IMR-90 (cell line): ENCODE data around the gene RAB11FIP3. TPM values are rescaled to one million over a fixed set of nuclear protein-coding genes. Genes with fewer than 3 reads are reported as not detected.

Experiments used
- ATAC-seq: fragments of 200-7000 bp; cut with Tn5 transposase; 2 replicates; pipeline ENCODE4 v1.9.1; 2020; ENCODE audit warnings: low read depth, mild to moderate bottlenecking, moderate library complexity
- BruUV-seq: library from RNA; stranded (reverse); fragments of 400-500 nt; replicated peaks from 2 replicates; lab custom pipeline; 2021; lab: Mats Ljungman, UMichigan
- CTCF ChIA-PET: fragments of 300-600 bp; formaldehyde crosslinking; extraction: SDS; loops from one replicate; lab custom pipeline; 2021; ENCODE audit warnings: antibody characterized with exemption; lab: Yijun Ruan, JAX
- POLR2A ChIA-PET: fragments of 300-600 bp; sonication (Branson Sonifier 250); formaldehyde crosslinking; loops from one replicate; lab custom pipeline; 2022; ENCODE audit warnings: antibody characterized with exemption; ENCODE audit not compliant: unreplicated experiment; lab: Charles Lee
- DNase-seq: peaks from one replicate; pipeline ENCODE4 v3.0.0; 2013
- H2AFZ ChIP-seq: replicated peaks from 2 replicates; pipeline ENCODE3; 2013; ENCODE audit warnings: low read length, mild to moderate bottlenecking; ENCODE audit not compliant: poor library complexity
- H2AK5ac ChIP-seq: 2 replicates; pipeline ENCODE4 v1.6.1; 2013; ENCODE audit warnings: low read depth, low read length, inconsistent platforms
- H2AK9ac ChIP-seq: replicated peaks from 2 replicates; pipeline ENCODE3; 2013; ENCODE audit warnings: mild to moderate bottlenecking, low read depth, low read length, moderate library complexity; ENCODE audit not compliant: poor library complexity
- H2BK120ac ChIP-seq: 2 replicates; pipeline ENCODE4 v1.6.1; 2013; ENCODE audit warnings: low read depth, low read length, inconsistent platforms
- H2BK15ac ChIP-seq: 3 replicates; pipeline ENCODE4 v1.6.1; 2013; ENCODE audit warnings: low read depth, low read length, inconsistent platforms
- H2BK20ac ChIP-seq: 2 replicates; pipeline ENCODE4 v1.6.1; 2013; ENCODE audit warnings: low read depth, mild to moderate bottlenecking, inconsistent platforms, low read length, moderate library complexity
- H2BK5ac ChIP-seq: 2 replicates; pipeline ENCODE4 v1.6.1; 2013; ENCODE audit warnings: mild to moderate bottlenecking, low read depth, low read length, inconsistent platforms; ENCODE audit not compliant: poor library complexity, severe bottlenecking
- H3K14ac ChIP-seq: replicated peaks from 2 replicates; pipeline ENCODE4 v1.6.1; 2013; ENCODE audit warnings: low read depth, low read length, inconsistent platforms
- H3K18ac ChIP-seq: 2 replicates; pipeline ENCODE4 v1.6.1; 2013; ENCODE audit warnings: low read depth, low read length, control low read depth
- H3K23ac ChIP-seq: 2 replicates; pipeline ENCODE4 v1.6.1; 2013; ENCODE audit warnings: low read depth, low read length, inconsistent platforms
- H3K27ac ChIP-seq: 2 replicates; pipeline ENCODE4 v1.5.1; 2013; ENCODE audit warnings: mild to moderate bottlenecking, control low read depth, low read length; ENCODE audit not compliant: insufficient read depth
- H3K27me3 ChIP-seq: 2 replicates; pipeline ENCODE4 v1.6.1; 2013; ENCODE audit warnings: low read length; ENCODE audit not compliant: control insufficient read depth, insufficient read depth
- H3K36me3 ChIP-seq: 2 replicates; pipeline ENCODE4 v1.6.1; 2013; ENCODE audit warnings: low read length, mixed read lengths; ENCODE audit not compliant: control insufficient read depth, insufficient read depth
- H3K4ac ChIP-seq: 2 replicates; pipeline ENCODE4 v1.6.1; 2013; ENCODE audit warnings: low read depth, low read length, inconsistent platforms
- H3K4me1 ChIP-seq: 2 replicates; pipeline ENCODE4 v1.6.1; 2013; ENCODE audit warnings: low read length, mixed read lengths; ENCODE audit not compliant: control insufficient read depth, insufficient read depth
- H3K4me2 ChIP-seq: 2 replicates; pipeline ENCODE4 v1.6.1; 2013; ENCODE audit warnings: low read depth, mild to moderate bottlenecking, control low read depth, low read length, moderate library complexity
- H3K4me3 ChIP-seq: 2 replicates; pipeline ENCODE4 v1.5.1; 2013; ENCODE audit warnings: low read depth, mild to moderate bottlenecking, control low read depth, low read length, moderate library complexity; ENCODE audit not compliant: insufficient read depth
- H3K56ac ChIP-seq: 2 replicates; pipeline ENCODE4 v1.6.1; 2013; ENCODE audit warnings: low read length, inconsistent platforms; ENCODE audit not compliant: insufficient read depth; ENCODE audit errors: extremely low read depth
- H3K79me1 ChIP-seq, 2 experiments: 2 replicates each; pipeline ENCODE4 v1.6.1; 2013; ENCODE audit warnings: low read length in 2 of 2, inconsistent platforms in 1 of 2, low read depth in 1 of 2
- H3K9ac ChIP-seq: 2 replicates; pipeline ENCODE4 v1.6.1; 2013; ENCODE audit warnings: low read depth, low read length, control low read depth
- H3K9me1 ChIP-seq: 2 replicates; pipeline ENCODE4 v1.6.1; 2013; ENCODE audit warnings: low read length, inconsistent platforms; ENCODE audit not compliant: insufficient read depth
- H3K9me3 ChIP-seq: 2 replicates; pipeline ENCODE4 v1.6.1; 2013; ENCODE audit warnings: low read length; ENCODE audit not compliant: control insufficient read depth, insufficient read depth
- H4K20me1 ChIP-seq: 2 replicates; pipeline ENCODE4 v1.6.1; 2013; ENCODE audit warnings: low read length, inconsistent platforms; ENCODE audit not compliant: insufficient read depth
- H4K5ac ChIP-seq: 2 replicates; pipeline ENCODE4 v1.6.1; 2013; ENCODE audit warnings: mild to moderate bottlenecking, low read depth, low read length, control low read depth
- H4K8ac ChIP-seq, 2 experiments: 2 replicates each; pipeline ENCODE4 v1.6.1; 2013; ENCODE audit warnings: low read depth in 2 of 2, low read length in 2 of 2, control low read depth in 1 of 2, inconsistent platforms in 1 of 2
- H4K91ac ChIP-seq: 2 replicates; pipeline ENCODE4 v1.6.1; 2013; ENCODE audit warnings: low read depth, low read length, inconsistent platforms; ENCODE audit not compliant: insufficient read depth
- BHLHE40 ChIP-seq: fragments of 150-350 bp; IDR thresholded peaks from 2 replicates; pipeline ENCODE4 v1.6.1; 2016; ENCODE audit warnings: mild to moderate bottlenecking, low read depth, low read length
- CEBPB ChIP-seq: IDR thresholded peaks from 2 replicates; pipeline ENCODE4 v1.6.1; 2012; ENCODE audit warnings: low read depth, low read length, improper control_type of control experiment
- CHD1 ChIP-seq: IDR thresholded peaks from 2 replicates; pipeline ENCODE4 v1.6.1; 2012; ENCODE audit warnings: low read depth, low read length, improper control_type of control experiment
- FOS ChIP-seq: fragments of 150-350 bp; IDR thresholded peaks from 2 replicates; pipeline ENCODE4 v1.6.1; 2016; ENCODE audit warnings: low read depth, low read length
- MAFK ChIP-seq: IDR thresholded peaks from 2 replicates; pipeline ENCODE4 v1.6.1; 2012; ENCODE audit warnings: low read depth, low read length, improper control_type of control experiment
- MAZ ChIP-seq: IDR thresholded peaks from 2 replicates; pipeline ENCODE4 v1.6.1; 2012; ENCODE audit warnings: low read depth, mild to moderate bottlenecking, low read length, improper control_type of control experiment, moderate library complexity, borderline replicate concordance
- MXI1 ChIP-seq: IDR thresholded peaks from 2 replicates; pipeline ENCODE4 v1.6.1; 2012; ENCODE audit warnings: low read depth, mild to moderate bottlenecking, low read length, moderate library complexity, borderline replicate concordance
- NFE2L2 ChIP-seq: fragments of 150-350 bp; IDR thresholded peaks from 2 replicates; pipeline ENCODE4 v1.6.1; 2016; ENCODE audit warnings: low read depth, mild to moderate bottlenecking, low read length
- POLR2A ChIP-seq: IDR thresholded peaks from 2 replicates; pipeline ENCODE4 v1.6.1; 2012; ENCODE audit warnings: mild to moderate bottlenecking, low read depth, low read length
- RAD21 ChIP-seq: IDR thresholded peaks from 2 replicates; pipeline ENCODE4 v1.6.1; 2012; ENCODE audit warnings: low read length, improper control_type of control experiment
- RCOR1 ChIP-seq: IDR thresholded peaks from 2 replicates; pipeline ENCODE4 v1.6.1; 2012; ENCODE audit warnings: mild to moderate bottlenecking, low read length, improper control_type of control experiment; ENCODE audit not compliant: insufficient replicate concordance
- RFX5 ChIP-seq: IDR thresholded peaks from 2 replicates; pipeline ENCODE4 v1.8.0; 2012; ENCODE audit warnings: low read depth, mild to moderate bottlenecking, low read length, moderate library complexity
- SMC3 ChIP-seq: fragments of 150-350 bp; IDR thresholded peaks from 2 replicates; pipeline ENCODE4 v1.6.1; 2016; ENCODE audit warnings: low read depth, mild to moderate bottlenecking, antibody characterized with exemption, low read length, moderate library complexity
- WGBS, 2 experiments: methylation state at CpG; one replicate each; pipeline versions ENCODE4 v1.1.5 to v1.1.7; 2013; ENCODE audit warnings: missing lambda C conversion rate in 2 of 2; ENCODE audit not compliant: insufficient read length in 1 of 2; ENCODE audit errors: extremely low coverage in 2 of 2; 5-methylcytosine and 5-hydroxymethylcytosine counted together
- dilution Hi-C: fragments of 300-500 bp; cut with HindIII; formaldehyde crosslinking; loops from one replicate; pipeline ENCODE4 v1.14.3; 2018; ENCODE audit warnings: low sequenced_read_pairs; ENCODE audit not compliant: unreplicated experiment
- in situ Hi-C: fragments of 300-500 bp; cut with MboI; formaldehyde crosslinking; loops from 3 replicates; pipeline ENCODE4 v1.14.3; 2019; ENCODE audit warnings: low sequenced_read_pairs, inconsistent platforms, mixed read lengths
- intact Hi-C: fragments of 100-400 bp; cut with micrococcal nuclease; formaldehyde crosslinking; loops from 2 replicates; pipeline ENCODE4 v1.10.0; 2022
- polyA plus RNA-seq, 3 experiments: library from polyadenylated mRNA; depleted of rRNA; stranded (reverse); fragments of >200 nt; gene quantifications; 2 replicates each; pipeline ENCODE4 v1.2.3, GENCODE V29; 2012; ENCODE audit warnings: low replicate concordance in 1 of 3
- total RNA-seq: library from RNA; depleted of rRNA; stranded (reverse); fragments of >200 nt; gene quantifications from 2 replicates; pipeline ENCODE4 v1.2.3, GENCODE V29; 2012
- TF ChIP-seq, protein P1 (sequence below): conservative IDR thresholded peaks from 2 replicates; pipeline ENCODE4 v1.5.1; 2012; ENCODE audit warnings: mild to moderate bottlenecking, low read depth, low read length, improper control_type of control experiment
- TF ChIP-seq, protein P2 (sequence below): fragments of 150-350 bp; IDR thresholded peaks from 2 replicates; pipeline ENCODE4 v1.6.1; 2016; ENCODE audit warnings: low read depth, mild to moderate bottlenecking, low read length, moderate library complexity, borderline replicate concordance
- TF ChIP-seq, protein P3 (sequence below): fragments of 150-350 bp; IDR thresholded peaks from 2 replicates; pipeline ENCODE4 v1.6.1; 2017; ENCODE audit warnings: mild to moderate bottlenecking, antibody characterized with exemption, low read length, low read depth

Gene RAB11FIP3
- total and polyA plus RNA-seq, 2 of the 4 experiments (the other 2 are of a cell fraction), result 7.5 to 22.5 TPM

DNA sequence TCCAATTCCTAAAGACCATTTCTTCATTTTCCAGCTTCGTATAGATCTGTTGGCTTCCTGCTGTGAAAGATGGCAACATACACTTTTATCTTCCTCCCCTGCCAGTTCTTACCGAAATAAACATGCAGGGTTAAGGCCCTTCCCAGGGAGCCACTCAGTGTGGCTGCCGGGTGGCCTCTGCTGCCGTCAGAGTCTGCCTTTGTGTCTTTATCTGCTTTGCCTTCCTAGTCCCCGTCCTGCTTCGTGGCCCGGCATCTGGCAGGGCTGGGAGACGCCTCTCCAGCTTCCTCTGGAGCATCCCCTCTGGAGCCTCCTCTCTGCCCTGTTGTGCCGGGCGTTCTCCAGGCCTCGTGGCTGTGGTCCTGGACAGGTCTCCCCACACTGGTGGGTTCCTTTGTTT, 71.8 kb downstream of the RAB11FIP3 start:
- ChIA-PET POLR2A (no interaction called here), CTCF (no interaction called here)
- Histone ChIP-seq H4K20me1 (no peaks in the 10 kb centered on the region), H3K4me1 (no peaks in the 10 kb centered on the region), H4K8ac (no peak overlapping the region), H3K9me3 (no peaks in the 10 kb centered on the region), H3K4me2 (no peak overlapping the region), H2BK120ac (no peak overlapping the region), H3K36me3 (peaks cover 3% of the 10 kb centered on the region; the same call in 1 of the 2 replicates), H3K4ac (no peak overlapping the region), H3K9ac (no peak overlapping the region), H2BK15ac (no peak overlapping the region), H4K91ac (no peak overlapping the region), H2AFZ (no peak overlapping the region), H3K18ac (no peak overlapping the region), H2BK20ac (no peak overlapping the region), H3K23ac (no peak overlapping the region), H3K14ac (no peak overlapping the region), H3K9me1 (no peaks in the 10 kb centered on the region), H3K56ac (no peak overlapping the region), H3K27ac (no peak overlapping the region), H3K79me1 (no peaks in the 10 kb centered on the region), H2AK9ac (no peak overlapping the region), H4K5ac (no peak overlapping the region), H3K4me3 (no peak overlapping the region), H3K27me3 (no peaks in the 10 kb centered on the region), H2AK5ac (no peak overlapping the region), H2BK5ac (no peak overlapping the region)
- TF ChIP-seq, protein P1, sequence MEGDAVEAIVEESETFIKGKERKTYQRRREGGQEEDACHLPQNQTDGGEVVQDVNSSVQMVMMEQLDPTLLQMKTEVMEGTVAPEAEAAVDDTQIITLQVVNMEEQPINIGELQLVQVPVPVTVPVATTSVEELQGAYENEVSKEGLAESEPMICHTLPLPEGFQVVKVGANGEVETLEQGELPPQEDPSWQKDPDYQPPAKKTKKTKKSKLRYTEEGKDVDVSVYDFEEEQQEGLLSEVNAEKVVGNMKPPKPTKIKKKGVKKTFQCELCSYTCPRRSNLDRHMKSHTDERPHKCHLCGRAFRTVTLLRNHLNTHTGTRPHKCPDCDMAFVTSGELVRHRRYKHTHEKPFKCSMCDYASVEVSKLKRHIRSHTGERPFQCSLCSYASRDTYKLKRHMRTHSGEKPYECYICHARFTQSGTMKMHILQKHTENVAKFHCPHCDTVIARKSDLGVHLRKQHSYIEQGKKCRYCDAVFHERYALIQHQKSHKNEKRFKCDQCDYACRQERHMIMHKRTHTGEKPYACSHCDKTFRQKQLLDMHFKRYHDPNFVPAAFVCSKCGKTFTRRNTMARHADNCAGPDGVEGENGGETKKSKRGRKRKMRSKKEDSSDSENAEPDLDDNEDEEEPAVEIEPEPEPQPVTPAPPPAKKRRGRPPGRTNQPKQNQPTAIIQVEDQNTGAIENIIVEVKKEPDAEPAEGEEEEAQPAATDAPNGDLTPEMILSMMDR, result no peak
- TF ChIP-seq MAZ (no peak), NFE2L2 (no peak), BHLHE40 (no peak), RFX5 (no peak), MAFK (no peak), FOS (no peak), MXI1 (no peak), POLR2A (no peak), CEBPB (no peak), SMC3 (no peak), CHD1 (no peak), RCOR1 (no peak), RAD21 (no peak)
- TF ChIP-seq, protein P2, sequence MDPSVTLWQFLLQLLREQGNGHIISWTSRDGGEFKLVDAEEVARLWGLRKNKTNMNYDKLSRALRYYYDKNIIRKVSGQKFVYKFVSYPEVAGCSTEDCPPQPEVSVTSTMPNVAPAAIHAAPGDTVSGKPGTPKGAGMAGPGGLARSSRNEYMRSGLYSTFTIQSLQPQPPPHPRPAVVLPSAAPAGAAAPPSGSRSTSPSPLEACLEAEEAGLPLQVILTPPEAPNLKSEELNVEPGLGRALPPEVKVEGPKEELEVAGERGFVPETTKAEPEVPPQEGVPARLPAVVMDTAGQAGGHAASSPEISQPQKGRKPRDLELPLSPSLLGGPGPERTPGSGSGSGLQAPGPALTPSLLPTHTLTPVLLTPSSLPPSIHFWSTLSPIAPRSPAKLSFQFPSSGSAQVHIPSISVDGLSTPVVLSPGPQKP, result no peak
- TF ChIP-seq, protein P3, sequence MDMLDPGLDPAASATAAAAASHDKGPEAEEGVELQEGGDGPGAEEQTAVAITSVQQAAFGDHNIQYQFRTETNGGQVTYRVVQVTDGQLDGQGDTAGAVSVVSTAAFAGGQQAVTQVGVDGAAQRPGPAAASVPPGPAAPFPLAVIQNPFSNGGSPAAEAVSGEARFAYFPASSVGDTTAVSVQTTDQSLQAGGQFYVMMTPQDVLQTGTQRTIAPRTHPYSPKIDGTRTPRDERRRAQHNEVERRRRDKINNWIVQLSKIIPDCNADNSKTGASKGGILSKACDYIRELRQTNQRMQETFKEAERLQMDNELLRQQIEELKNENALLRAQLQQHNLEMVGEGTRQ, result no peak
- no TSS peak for BruUV-seq
- dilution Hi-C loops (no loop called here), in situ Hi-C loops (no loop called here), intact Hi-C loops (no loop called here)
- DNase-seq (no peak), ATAC-seq (no peak)
- WGBS, 2 experiments, result 79% methylated on average over 5 of the region's 11 CpGs; no CpG with 5 or more reads in 1 of the 2 experiments
